ENCODE measurements around the gene FAM118B. TPM values are rescaled to one million over a fixed set of nuclear protein-coding genes. Genes with fewer than 3 reads are reported as not detected.

The FAM118B gene
- total RNA-seq, 1 experiment from 2014 or later = 41.6 TPM

DNA sequence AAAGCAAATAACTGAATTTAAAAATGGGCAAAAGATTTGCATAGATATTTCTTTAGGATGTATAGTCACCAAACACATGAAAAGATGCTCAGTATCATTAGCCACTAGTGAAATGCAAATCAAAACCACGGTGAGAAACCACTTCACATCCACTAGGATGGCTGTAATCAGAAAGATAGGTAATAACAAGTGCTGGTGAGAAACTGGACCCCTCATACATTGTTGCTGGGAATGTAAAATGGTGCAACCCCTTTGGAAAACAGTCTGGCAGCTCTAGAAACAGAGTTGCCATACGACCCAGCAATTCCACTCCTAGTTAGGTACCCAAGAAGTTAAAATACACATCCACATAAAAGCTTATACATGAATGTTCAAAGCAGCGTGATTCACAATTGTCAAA, 16.5 kb upstream of the FAM118B start:
- H3K4me3 ChIP-seq (ENCODE audit: low read depth in 2 of 2, low read length in 2 of 2) = no peak overlapping the region
- ATAC-seq = no peak
- H3K36me3 ChIP-seq (ENCODE audit: control insufficient read depth, insufficient read depth, low read length) = peaks cover 12% of the 10 kb centered on the region; the same call in 1 of the 2 replicates
- H3K9me3 ChIP-seq (ENCODE audit: control insufficient read depth, insufficient read depth, low read depth, low read length) = no peaks in the 10 kb centered on the region
- intact Hi-C loops (cut with micrococcal nuclease; ENCODE audit: unreplicated experiment) = no loop called here
- TF ChIP-seq SIN3A (IDR thresholded peaks at IDR 0.05; ENCODE audit: borderline replicate concordance, insufficient read depth, low read depth, low read length) = no peak
- TF ChIP-seq, protein P1, sequence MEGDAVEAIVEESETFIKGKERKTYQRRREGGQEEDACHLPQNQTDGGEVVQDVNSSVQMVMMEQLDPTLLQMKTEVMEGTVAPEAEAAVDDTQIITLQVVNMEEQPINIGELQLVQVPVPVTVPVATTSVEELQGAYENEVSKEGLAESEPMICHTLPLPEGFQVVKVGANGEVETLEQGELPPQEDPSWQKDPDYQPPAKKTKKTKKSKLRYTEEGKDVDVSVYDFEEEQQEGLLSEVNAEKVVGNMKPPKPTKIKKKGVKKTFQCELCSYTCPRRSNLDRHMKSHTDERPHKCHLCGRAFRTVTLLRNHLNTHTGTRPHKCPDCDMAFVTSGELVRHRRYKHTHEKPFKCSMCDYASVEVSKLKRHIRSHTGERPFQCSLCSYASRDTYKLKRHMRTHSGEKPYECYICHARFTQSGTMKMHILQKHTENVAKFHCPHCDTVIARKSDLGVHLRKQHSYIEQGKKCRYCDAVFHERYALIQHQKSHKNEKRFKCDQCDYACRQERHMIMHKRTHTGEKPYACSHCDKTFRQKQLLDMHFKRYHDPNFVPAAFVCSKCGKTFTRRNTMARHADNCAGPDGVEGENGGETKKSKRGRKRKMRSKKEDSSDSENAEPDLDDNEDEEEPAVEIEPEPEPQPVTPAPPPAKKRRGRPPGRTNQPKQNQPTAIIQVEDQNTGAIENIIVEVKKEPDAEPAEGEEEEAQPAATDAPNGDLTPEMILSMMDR (IDR thresholded peaks at IDR 0.05) = no peak
- TF ChIP-seq, protein P2, sequence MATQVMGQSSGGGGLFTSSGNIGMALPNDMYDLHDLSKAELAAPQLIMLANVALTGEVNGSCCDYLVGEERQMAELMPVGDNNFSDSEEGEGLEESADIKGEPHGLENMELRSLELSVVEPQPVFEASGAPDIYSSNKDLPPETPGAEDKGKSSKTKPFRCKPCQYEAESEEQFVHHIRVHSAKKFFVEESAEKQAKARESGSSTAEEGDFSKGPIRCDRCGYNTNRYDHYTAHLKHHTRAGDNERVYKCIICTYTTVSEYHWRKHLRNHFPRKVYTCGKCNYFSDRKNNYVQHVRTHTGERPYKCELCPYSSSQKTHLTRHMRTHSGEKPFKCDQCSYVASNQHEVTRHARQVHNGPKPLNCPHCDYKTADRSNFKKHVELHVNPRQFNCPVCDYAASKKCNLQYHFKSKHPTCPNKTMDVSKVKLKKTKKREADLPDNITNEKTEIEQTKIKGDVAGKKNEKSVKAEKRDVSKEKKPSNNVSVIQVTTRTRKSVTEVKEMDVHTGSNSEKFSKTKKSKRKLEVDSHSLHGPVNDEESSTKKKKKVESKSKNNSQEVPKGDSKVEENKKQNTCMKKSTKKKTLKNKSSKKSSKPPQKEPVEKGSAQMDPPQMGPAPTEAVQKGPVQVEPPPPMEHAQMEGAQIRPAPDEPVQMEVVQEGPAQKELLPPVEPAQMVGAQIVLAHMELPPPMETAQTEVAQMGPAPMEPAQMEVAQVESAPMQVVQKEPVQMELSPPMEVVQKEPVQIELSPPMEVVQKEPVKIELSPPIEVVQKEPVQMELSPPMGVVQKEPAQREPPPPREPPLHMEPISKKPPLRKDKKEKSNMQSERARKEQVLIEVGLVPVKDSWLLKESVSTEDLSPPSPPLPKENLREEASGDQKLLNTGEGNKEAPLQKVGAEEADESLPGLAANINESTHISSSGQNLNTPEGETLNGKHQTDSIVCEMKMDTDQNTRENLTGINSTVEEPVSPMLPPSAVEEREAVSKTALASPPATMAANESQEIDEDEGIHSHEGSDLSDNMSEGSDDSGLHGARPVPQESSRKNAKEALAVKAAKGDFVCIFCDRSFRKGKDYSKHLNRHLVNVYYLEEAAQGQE (IDR thresholded peaks at IDR 0.05; ENCODE audit: insufficient read depth in 1 of 2, low read depth in 2 of 2, low read length in 1 of 2) = no peak
- TF ChIP-seq TCF7L2 (IDR thresholded peaks at IDR 0.05; ENCODE audit: low read depth, low read length) = no peak
- TF ChIP-seq POLR2AphosphoS5 (IDR thresholded peaks at IDR 0.05; ENCODE audit: low read depth, low read length) = no peak
- no peaks in the 10 kb centered on the region for H3K27me3 ChIP-seq (ENCODE audit: control insufficient read depth, insufficient read depth, low read length)
- no peak for DNase-seq (ENCODE audit: low read depth, low spot score)
- CTCF ChIA-PET = no interaction called here
- H3K4me1 ChIP-seq (ENCODE audit: control insufficient read depth, insufficient read depth, low read length) = peaks cover 3% of the 10 kb centered on the region; the same call in 1 of the 2 replicates
- no peak overlapping the region for H3K27ac ChIP-seq (ENCODE audit: low read length)
- POLR2A ChIA-PET = no interaction called here
- in situ Hi-C loops (cut with HindIII; ENCODE audit: low pct_unique_long_range_greater_than_20kb, low sequenced_read_pairs) = no loop called here
- no TSS peak for BruUV-seq (replicated peaks)

DNA sequence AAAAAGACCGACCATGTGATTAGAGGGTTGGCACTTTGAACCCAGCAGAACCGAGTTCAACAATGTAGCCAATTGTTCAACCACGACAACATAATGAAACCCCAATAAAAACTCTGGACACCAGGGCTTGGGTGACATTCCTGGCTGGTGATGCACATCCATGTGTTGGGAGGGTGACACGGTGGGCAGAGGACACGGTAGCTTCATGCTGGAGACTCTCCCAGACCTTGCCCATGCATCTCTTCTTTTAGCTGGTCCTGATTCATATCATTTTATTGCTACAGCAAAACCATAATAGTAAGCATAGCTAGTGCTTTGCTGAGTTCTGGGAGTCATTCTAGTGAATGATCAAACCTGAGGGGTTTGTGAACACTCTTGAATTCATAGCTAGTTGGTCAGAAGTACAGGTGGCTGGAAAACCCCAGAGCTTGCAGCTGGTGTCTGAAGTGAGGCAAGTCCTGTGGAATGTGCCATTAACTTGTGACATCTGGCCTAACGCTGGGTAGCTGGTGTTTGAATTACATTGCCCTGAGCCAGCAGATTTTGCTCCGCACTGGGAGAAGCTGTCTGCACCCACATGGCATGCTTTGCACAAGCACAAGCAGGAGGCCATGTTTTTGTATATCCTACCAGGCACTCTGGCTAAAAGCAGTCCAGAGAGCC, 14.2 kb upstream of the FAM118B start:
- BruUV-seq (replicated peaks) = no TSS peak
- intact Hi-C loops (cut with micrococcal nuclease; ENCODE audit: unreplicated experiment) (no loop called here), in situ Hi-C loops (cut with HindIII; ENCODE audit: low pct_unique_long_range_greater_than_20kb, low sequenced_read_pairs) (no loop called here)
- no peak for DNase-seq (ENCODE audit: low read depth, low spot score)
- peak overlapping the region; percentile 20; the same call in 1 of the 2 replicates for H3K27ac ChIP-seq (ENCODE audit: low read length)
- H3K4me3 ChIP-seq (ENCODE audit: low read depth in 2 of 2, low read length in 2 of 2) = no peak overlapping the region
- H3K4me1 ChIP-seq (ENCODE audit: control insufficient read depth, insufficient read depth, low read length) = peaks cover 3% of the 10 kb centered on the region; the same call in 1 of the 2 replicates
- CTCF ChIA-PET = no interaction called here
- TF ChIP-seq, protein P2 (IDR thresholded peaks at IDR 0.05; ENCODE audit: insufficient read depth in 1 of 2, low read depth in 2 of 2, low read length in 1 of 2) = no peak
- TF ChIP-seq, protein P1 (IDR thresholded peaks at IDR 0.05) = no peak
- no peak for TF ChIP-seq SIN3A (IDR thresholded peaks at IDR 0.05; ENCODE audit: borderline replicate concordance, insufficient read depth, low read depth, low read length)
- no peak for TF ChIP-seq POLR2AphosphoS5 (IDR thresholded peaks at IDR 0.05; ENCODE audit: low read depth, low read length)
- no peak for TF ChIP-seq TCF7L2 (IDR thresholded peaks at IDR 0.05; ENCODE audit: low read depth, low read length)
- ATAC-seq = peak; percentile 74
- H3K9me3 ChIP-seq (ENCODE audit: control insufficient read depth, insufficient read depth, low read depth, low read length) = no peaks in the 10 kb centered on the region
- POLR2A ChIA-PET = no interaction called here
- H3K27me3 ChIP-seq (ENCODE audit: control insufficient read depth, insufficient read depth, low read length) = no peaks in the 10 kb centered on the region
- peaks cover 24% of the 10 kb centered on the region for H3K36me3 ChIP-seq (ENCODE audit: control insufficient read depth, insufficient read depth, low read length)

All from Panc1 (cell line).